Caco-2 (cell line): ENCODE results near the gene GPRC5D. TPM values are rescaled to one million over a fixed set of nuclear protein-coding genes. Genes with fewer than 3 reads are reported as not detected.

ENCODE experiments used
- BruUV-seq: library from RNA; stranded (reverse); fragments of 400-500 nt; replicated peaks from 2 replicates; lab custom pipeline; 2021; lab: Mats Ljungman, UMichigan
- CTCF ChIA-PET: fragments of 300-600 bp; sonication (Branson Sonifier 250); formaldehyde crosslinking; loops from one replicate; lab custom pipeline; 2022; ENCODE audit warnings: antibody characterized with exemption; lab: Charles Lee
- POLR2A ChIA-PET: fragments of 300-600 bp; sonication (Branson Sonifier 250); formaldehyde crosslinking; loops from one replicate; lab custom pipeline; 2022; ENCODE audit warnings: antibody characterized with exemption; lab: Charles Lee
- DNase-seq, 2 experiments: peaks; one replicate each; pipeline versions ENCODE4 v3.0.0 to v3.0.0-alpha.2; 2020 to 2022
- H3K27me3 ChIP-seq: replicated peaks from 2 replicates; pipeline ENCODE4 v1.6.0; 2011; ENCODE audit warnings: low read length; ENCODE audit not compliant: control insufficient read depth, insufficient read depth
- H3K36me3 ChIP-seq: 2 replicates; pipeline ENCODE4 v1.5.1; 2011; ENCODE audit warnings: low read length; ENCODE audit not compliant: control insufficient read depth, insufficient read depth
- H3K4me1 ChIP-seq: fragments of 250-450 bp; sonication (Bioruptor Pico); 2 replicates; pipeline ENCODE4 v1.5.1; 2020; ENCODE audit warnings: mild to moderate bottlenecking
- H3K4me3 ChIP-seq: 2 replicates; pipeline ENCODE4 v1.5.1; 2011; ENCODE audit warnings: low read depth, mild to moderate bottlenecking, control low read depth, low read length
- H3K9me3 ChIP-seq: fragments of 250-450 bp; sonication (Bioruptor Pico); 2 replicates; pipeline ENCODE4 v1.5.1; 2020; ENCODE audit warnings: mild to moderate bottlenecking, moderate library complexity
- H3K27ac Mint-ChIP-seq: one replicate; pipeline ENCODE4 v1.8.0; 2022; ENCODE audit warnings: mixed read lengths; ENCODE audit not compliant: unreplicated experiment
- H3K27me3 Mint-ChIP-seq: one replicate; pipeline ENCODE4 v1.8.0; 2022; ENCODE audit warnings: mixed read lengths; ENCODE audit not compliant: insufficient read depth, unreplicated experiment
- H3K36me3 Mint-ChIP-seq: one replicate; pipeline ENCODE4 v1.8.0; 2022; ENCODE audit warnings: mild to moderate bottlenecking, mixed read lengths; ENCODE audit not compliant: insufficient read depth, unreplicated experiment
- H3K4me1 Mint-ChIP-seq: one replicate; pipeline ENCODE4 v1.8.0; 2022; ENCODE audit warnings: low read depth, mixed read lengths; ENCODE audit not compliant: unreplicated experiment
- H3K4me3 Mint-ChIP-seq: one replicate; pipeline ENCODE4 v1.8.0; 2022; ENCODE audit warnings: mild to moderate bottlenecking, moderate library complexity, mixed read lengths; ENCODE audit not compliant: unreplicated experiment
- H3K9me3 Mint-ChIP-seq: one replicate; pipeline ENCODE4 v1.8.0; 2022; ENCODE audit warnings: mixed read lengths; ENCODE audit not compliant: unreplicated experiment
- intact Hi-C: fragments of 100-400 bp; cut with micrococcal nuclease; formaldehyde crosslinking; loops from one replicate; pipeline ENCODE4 v1.10.0; 2022; ENCODE audit not compliant: unreplicated experiment
- total RNA-seq: library from RNA; stranded (reverse); gene quantifications from 2 replicates; pipeline ENCODE4 v1.2.3, GENCODE V29; 2022
- TF ChIP-seq, protein P1 (sequence below), 2 experiments: fragments of 200-600 bp in 1 of 2; IDR thresholded peaks; 1 replicate in 1 of 2; 2 replicates in 1 of 2; pipeline versions ENCODE4 v1.5.1 to v1.8.0; 2011 to 2022; ENCODE audit warnings: antibody characterized with exemption in 1 of 2, control low read depth in 1 of 2, inconsistent platforms in 1 of 2, low read depth in 1 of 2, low read length in 1 of 2, mild to moderate bottlenecking in 1 of 2, moderate library complexity in 1 of 2; ENCODE audit not compliant: insufficient read depth in 1 of 2, severe bottlenecking in 1 of 2, unreplicated experiment in 1 of 2

Gene GPRC5D
- total RNA-seq, 1 experiment from 2014 or later, result not detected

DNA sequence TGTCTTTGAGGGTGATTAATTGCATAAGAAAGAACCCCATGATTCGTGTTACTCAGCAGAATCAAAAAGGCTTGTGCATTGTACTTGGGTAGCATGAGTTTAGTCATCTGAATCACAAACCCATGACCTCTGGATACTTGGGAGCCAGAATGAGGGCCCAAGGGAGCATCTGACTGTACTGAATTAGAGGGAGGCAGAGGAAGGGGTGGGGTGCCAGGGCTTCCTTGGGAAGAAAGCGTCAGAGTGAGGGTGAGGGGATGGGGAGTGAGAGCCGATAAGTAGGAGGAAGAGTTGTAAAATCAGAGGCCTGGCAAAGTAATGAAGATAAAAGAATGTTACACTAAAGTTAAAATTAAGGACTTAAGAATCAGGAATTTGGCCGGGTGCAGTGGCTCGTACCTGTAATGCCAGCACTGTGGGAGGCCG lies 29.8 kb downstream of the GPRC5D start:
- DNase-seq, result peak in 1 of 2 experiments; percentile 23
- H3K27me3 ChIP-seq, result no peaks in the 10 kb centered on the region
- Mint-ChIP-seq H3K27me3 (no peaks in the 10 kb centered on the region), H3K4me3 (no peak overlapping the region), H3K27ac (peak overlapping the region; percentile 38), H3K4me1 (peaks cover 36% of the 10 kb centered on the region), H3K36me3 (peaks cover 45% of the 10 kb centered on the region), H3K9me3 (peaks cover 13% of the 10 kb centered on the region)
- no peak overlapping the region for H3K4me3 ChIP-seq
- intact Hi-C loops, result no loop called here
- TF ChIP-seq, protein P1, sequence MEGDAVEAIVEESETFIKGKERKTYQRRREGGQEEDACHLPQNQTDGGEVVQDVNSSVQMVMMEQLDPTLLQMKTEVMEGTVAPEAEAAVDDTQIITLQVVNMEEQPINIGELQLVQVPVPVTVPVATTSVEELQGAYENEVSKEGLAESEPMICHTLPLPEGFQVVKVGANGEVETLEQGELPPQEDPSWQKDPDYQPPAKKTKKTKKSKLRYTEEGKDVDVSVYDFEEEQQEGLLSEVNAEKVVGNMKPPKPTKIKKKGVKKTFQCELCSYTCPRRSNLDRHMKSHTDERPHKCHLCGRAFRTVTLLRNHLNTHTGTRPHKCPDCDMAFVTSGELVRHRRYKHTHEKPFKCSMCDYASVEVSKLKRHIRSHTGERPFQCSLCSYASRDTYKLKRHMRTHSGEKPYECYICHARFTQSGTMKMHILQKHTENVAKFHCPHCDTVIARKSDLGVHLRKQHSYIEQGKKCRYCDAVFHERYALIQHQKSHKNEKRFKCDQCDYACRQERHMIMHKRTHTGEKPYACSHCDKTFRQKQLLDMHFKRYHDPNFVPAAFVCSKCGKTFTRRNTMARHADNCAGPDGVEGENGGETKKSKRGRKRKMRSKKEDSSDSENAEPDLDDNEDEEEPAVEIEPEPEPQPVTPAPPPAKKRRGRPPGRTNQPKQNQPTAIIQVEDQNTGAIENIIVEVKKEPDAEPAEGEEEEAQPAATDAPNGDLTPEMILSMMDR (IDR thresholded peaks at IDR 0.05; ENCODE audit: insufficient read depth in 1 of 2, low read depth in 1 of 2, low read length in 1 of 2, severe bottlenecking in 1 of 2, unreplicated experiment in 1 of 2), result no peak
- no peaks in the 10 kb centered on the region for H3K36me3 ChIP-seq
- no TSS peak for BruUV-seq
- ChIA-PET POLR2A (no interaction called here), CTCF (no interaction called here)
- H3K9me3 ChIP-seq, result no peaks in the 10 kb centered on the region
- H3K4me1 ChIP-seq, result peaks cover 27% of the 10 kb centered on the region

DNA sequence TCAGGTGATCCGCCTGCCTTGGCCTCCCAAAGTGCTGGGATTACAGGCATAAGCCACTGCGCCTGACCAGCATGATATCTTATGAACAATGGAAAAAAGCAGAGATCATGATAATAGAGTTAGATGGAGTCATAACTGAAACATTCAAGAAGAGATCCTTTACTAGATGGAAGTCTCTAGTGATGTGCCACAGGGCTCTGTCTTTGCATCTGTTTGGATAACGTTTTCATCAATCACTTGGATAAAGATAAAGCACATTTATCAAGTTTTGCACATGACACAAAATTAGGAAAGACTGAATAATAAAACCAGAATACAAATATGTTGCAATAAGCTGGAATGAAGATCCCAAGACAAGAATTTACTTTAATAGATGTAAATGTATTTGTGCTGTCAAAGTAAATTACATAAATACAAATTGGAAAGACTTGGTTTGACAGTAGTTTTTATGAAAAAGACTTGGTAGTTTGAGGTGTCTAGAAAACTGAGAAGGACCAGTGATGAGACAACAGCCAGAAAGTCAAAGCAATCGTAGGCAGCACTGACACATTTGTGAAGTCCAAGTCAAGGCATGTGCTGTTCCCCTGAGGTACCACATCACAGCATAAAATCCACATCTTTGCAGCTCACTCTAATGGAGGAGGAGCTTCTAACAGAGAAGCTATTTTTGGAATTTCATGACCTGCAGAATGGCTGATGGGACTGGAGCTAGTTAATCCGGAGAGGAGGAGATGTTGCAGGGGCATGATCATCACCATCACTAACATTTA lies 32.1 kb downstream of the GPRC5D start:
- Mint-ChIP-seq H3K27ac (no peak overlapping the region), H3K4me1 (peaks cover 27% of the 10 kb centered on the region), H3K4me3 (no peak overlapping the region), H3K9me3 (peaks cover 13% of the 10 kb centered on the region), H3K27me3 (no peaks in the 10 kb centered on the region), H3K36me3 (peaks cover 58% of the 10 kb centered on the region)
- TF ChIP-seq, protein P1 (IDR thresholded peaks at IDR 0.05; ENCODE audit: insufficient read depth in 1 of 2, low read depth in 1 of 2, low read length in 1 of 2, severe bottlenecking in 1 of 2, unreplicated experiment in 1 of 2), result no peak
- ChIA-PET CTCF (interaction anchor here (0.6 to 1.0 kb wide), 2 partner anchors 292 to 317 kb away, joined by 3 to 5 read pairs; no protein-coding TSS in a partner anchor), POLR2A (no interaction called here)
- Histone ChIP-seq H3K4me3 (no peak overlapping the region), H3K27me3 (no peaks in the 10 kb centered on the region), H3K9me3 (no peaks in the 10 kb centered on the region), H3K4me1 (peaks cover 13% of the 10 kb centered on the region; the same call in 1 of the 2 replicates), H3K36me3 (no peaks in the 10 kb centered on the region)
- DNase-seq, result no peak
- intact Hi-C loops, result no loop called here
- no TSS peak for BruUV-seq

DNA sequence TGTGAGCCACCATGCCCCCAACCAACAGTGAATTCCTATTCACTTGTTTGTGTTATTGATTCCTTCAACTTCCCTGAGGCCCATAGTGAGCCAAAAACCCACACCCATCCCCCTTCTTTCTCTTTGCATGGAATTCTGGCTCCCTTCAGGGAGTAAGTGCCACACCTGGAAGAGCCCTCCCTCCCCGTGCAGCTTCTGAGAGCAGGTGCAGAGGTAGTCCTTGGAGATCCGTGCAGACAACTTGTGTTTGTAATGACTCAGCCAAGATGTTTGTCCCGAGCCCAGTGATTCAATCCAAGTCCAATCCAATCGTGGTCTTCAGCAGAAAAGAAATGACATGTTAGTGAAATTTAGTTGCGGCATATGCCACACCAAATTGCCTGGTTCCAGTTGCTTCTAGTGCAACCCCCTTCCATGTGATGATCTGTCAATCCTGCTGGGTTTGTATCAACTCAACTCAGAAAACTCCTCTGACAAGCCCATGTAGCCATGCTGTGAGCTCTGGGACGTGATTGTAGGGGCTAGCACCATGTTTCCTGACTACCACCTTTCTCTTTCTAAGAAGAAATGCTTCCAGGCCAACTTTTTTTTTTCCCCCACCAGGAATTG lies 33.1 kb downstream of the GPRC5D start:
- POLR2A ChIA-PET, result interaction anchor here (0.6 kb wide), 1 partner anchor 180 kb away, joined by 3 read pairs; no protein-coding TSS in a partner anchor
- Mint-ChIP-seq H3K4me1 (peaks cover 24% of the 10 kb centered on the region), H3K27me3 (no peaks in the 10 kb centered on the region), H3K27ac (no peak overlapping the region), H3K4me3 (no peak overlapping the region), H3K36me3 (peaks cover 62% of the 10 kb centered on the region), H3K9me3 (peaks cover 8% of the 10 kb centered on the region)
- peaks cover 7% of the 10 kb centered on the region; the same call in 1 of the 2 replicates for H3K4me1 ChIP-seq
- TF ChIP-seq, protein P1 (IDR thresholded peaks at IDR 0.05; ENCODE audit: insufficient read depth in 1 of 2, low read depth in 1 of 2, low read length in 1 of 2, severe bottlenecking in 1 of 2, unreplicated experiment in 1 of 2), result no peak
- DNase-seq, result peak in 1 of 2 experiments; percentile 29
- H3K36me3 ChIP-seq, result no peaks in the 10 kb centered on the region
- H3K27me3 ChIP-seq, result no peaks in the 10 kb centered on the region
- H3K4me3 ChIP-seq, result no peak overlapping the region
- no TSS peak for BruUV-seq
- intact Hi-C loops, result no loop called here
- CTCF ChIA-PET, result interaction anchor here (0.7 kb wide), 2 partner anchors 293 to 1746 kb away, joined by 3 to 4 read pairs; no protein-coding TSS in a partner anchor
- H3K9me3 ChIP-seq, result no peaks in the 10 kb centered on the region
